NOMO-1 treated with DMSO at 0.1 percent for 48 hours (cell line): Measurements from ENCODE around the gene CACUL1.
"Not testable (repeated sequence)": the region's sequence is repeated elsewhere in the genome, so short reads cannot be mapped to it uniquely, and the experiment has no call there.

Source experiments
- DNase-seq: peaks from one replicate; lab custom pipeline; 2025; ENCODE audit not compliant: unreplicated experiment; lab: John Stamatoyannopoulos, UW

CACUL1 gene

DNA sequence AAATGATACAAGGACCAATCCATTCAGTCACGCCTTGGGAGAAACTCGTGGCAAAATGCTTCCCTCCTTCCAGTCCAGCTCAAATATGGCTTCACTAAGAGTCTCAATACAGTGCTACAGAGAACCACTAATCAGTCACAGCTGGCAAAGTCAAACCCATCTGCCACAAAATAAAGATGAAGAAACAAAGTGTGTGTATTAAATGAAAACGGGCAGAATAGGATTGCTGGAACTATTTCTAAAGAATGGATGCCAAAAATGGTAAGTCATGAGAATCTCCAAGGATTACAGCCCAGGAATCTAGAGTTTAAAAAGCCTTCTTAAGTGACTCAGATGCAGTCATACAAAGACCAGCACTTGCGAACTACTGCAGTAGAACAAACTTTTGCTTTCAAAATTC is 61.9 kb downstream of the CACUL1 start:
- no peak for DNase-seq

DNA sequence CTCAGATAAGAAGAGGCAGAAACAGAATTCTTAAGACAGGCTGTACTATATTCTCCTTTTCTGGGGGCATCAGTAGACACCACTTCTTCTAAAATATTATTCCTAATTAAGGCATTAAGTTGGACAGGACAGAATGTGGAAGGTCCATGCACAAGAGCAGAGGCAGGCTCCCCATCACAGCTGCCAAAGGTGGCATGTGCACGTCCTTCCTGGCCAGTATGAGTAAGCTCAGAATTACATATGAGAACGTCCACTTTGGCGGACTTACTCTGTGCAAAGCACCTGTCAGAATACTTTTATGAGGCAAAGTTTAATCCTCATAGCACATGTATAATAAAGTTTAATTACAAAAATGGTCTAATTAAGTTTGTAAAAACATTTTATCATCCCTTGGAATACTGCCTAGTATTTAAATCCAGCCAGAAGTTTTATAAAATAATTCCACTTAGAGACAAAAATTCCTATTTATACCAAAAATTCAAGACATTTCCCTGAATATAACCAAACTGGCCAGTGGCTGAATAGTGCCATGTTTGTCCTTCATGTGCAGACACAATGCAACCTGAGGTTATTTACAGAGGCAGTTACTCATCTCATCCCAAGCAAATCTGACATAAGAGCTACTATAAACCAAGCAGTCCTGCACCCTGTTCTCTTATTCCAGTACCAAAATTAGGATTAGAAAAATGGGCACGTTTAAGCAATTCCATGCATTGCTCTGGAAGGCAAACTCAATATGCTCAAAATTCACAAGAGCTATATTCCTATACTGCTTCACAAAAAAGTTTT is 65.5 kb downstream of the CACUL1 start:
- no peak for DNase-seq

DNA sequence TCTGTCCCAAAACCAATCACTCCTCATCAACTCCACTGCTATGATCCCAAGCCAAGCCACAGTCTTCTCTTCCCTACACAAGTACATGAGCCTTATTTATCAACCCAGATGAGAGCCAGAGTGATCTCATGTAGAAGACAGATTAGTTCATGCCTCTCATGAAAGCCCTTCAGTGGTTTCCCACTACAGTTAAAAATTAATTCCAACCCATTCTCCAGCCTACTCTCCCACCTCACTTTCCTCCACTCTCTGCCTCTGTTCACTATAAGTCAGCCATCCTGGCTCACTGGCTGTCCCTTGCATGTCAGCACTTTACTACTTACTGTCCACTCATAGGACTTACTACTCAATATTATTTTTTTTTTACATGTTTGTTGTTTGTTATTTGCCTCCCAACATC is 67.3 kb downstream of the CACUL1 start:
- DNase-seq = no peak

DNA sequence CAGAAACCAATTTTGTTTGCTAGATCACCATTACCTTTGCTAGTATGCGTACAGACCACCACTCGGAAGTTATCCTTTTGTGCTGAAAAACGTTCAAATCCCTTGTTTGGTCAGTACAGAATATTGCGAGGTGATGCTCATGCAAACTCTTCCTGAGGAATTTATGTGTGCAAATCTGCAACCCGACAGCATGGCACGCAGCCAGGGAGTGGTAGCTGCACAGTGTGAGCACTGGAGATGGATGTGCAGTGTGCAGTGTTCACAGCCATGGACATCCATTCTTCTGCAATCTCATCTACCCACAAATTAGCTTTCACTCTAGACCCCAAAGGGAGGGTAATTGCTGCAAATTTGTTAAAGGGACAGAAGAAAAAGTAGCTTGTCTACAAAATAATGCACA is 72.2 kb downstream of the CACUL1 start:
- DNase-seq = no peak

DNA sequence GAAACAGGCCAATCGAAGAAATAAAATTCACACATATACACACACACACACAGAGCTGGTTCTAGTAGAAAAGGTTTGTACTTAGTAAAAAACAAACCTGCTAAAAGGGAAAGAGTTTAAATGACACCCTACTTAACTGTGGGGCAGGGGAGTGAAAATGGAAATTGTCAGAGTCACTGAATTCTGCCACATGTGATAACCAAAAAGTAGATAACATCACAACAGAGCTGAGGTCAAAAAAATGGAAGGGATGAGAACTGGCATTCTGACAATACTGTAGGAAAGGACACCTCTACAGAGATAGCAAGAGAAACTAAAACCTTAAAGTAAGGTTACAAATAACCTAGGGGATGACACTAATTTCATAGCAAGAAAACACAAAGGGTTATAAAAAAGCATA is 74.6 kb downstream of the CACUL1 start:
- DNase-seq = no peak

DNA sequence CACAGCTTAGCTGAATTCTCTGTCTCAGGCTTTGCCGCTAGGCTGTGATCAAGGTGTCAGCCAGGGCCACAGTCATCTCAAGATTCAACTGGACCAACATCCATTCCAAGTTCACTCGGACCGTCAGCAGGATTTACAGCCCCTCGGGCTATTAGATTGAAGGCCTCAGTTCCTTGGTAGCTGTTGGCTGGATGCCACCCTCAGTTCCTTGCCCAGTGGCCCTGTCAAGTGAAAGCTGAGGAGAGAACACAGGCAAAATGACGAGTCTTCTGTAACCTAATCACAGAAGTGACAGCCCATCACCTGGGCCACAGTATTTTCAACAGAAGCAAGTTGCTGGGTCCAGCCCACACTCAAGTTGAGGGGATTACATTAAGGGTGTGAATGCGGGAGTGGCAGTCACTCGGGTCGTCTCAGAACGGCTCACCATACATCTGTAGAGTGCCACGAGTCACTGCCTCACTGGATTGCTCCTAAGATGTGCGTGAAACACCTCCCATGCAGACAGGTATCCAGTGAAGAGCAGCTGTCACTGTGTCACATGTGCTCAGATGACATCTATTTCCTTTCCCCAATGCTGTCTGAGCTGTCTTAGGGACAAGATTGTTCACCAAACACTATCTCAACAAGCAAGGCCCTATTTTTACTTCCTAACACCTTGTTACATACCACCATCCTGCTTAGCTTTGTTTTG is 80.4 kb downstream of the CACUL1 start:
- DNase-seq = no peak

DNA sequence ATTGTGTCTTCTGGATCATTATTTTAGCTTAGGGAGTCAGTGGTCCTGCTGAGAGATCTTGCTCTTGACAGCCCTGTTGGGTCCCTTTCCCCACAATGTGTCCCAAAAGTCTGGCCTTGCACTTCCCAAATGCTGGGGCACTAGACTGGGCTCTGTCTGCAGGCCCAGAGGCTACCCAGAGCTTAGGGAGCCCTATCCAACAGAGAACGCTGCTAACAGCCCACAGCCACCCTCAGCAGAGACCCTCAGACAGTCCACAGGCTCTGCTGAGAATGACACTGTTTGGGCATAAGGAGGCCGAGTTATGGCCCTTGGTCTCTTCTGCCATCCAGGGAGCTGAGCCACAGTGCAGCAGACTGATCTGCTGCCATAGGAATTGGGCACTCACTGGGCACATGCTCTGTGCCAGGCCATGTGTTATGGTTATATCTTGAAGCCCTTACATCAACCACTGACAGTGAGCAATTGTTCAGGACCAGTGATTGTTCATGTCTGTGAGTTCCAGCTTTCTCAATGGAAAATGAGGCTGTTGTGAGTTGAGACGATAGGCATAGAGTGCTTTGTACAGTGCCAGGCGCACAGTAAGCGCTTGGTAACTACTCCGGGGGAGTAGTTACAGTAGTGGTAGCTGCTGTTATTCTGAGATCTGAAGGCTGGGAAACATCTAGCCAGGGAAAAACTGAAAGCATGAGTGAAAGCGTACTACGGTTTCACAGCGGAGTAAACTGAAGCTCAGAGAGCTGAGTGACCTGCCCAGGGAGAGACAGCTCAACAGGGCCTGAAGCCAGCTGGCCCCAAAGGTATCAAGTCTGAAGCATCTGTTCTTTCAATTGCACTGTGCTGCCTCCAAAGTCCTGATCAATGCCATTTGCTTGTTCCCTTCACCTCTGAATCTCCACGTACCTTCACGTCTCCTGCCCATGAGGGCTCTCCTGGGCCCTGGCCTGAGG is 81.7 kb downstream of the CACUL1 start:
- DNase-seq = no peak

DNA sequence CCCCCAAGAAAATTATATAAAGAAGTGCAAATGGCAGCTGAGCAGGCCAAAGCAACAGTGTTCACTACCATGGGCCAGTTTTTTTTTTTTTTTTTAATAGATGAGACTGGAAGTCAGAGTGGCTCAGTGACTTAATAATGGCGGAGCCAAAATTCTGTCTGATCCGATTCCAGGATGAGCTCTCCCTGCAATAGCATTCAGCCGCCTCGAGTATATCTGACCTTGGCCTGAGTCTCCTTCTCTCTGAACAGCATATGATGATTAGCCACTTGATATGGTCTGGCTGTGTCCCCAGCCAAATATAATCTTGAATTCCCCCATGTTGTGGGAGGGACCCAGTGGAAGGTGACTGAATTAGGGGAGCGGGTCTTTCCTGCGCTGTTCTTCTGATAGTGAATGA is 82.6 kb downstream of the CACUL1 start:
- no peak for DNase-seq

DNA sequence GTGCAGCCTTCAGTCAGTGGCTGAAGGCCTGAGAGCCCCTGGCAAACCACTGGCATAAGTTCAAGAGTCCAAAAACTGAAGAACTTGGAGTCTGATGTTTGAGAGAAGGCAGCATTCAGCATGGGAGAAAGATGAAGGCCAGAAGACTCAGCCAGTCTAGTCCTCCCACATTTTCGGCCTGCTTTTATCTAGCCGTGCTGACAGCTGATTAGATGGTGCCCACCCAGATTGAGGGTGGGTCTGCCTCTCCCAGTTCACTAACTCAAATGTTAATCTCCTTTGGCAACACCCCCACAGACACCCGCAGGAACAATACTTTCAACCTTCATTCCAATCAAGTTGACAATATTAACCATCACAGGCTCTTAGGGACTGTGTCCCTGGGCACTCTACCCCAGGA is 83.5 kb downstream of the CACUL1 start:
- not testable (repeated sequence) for DNase-seq

DNA sequence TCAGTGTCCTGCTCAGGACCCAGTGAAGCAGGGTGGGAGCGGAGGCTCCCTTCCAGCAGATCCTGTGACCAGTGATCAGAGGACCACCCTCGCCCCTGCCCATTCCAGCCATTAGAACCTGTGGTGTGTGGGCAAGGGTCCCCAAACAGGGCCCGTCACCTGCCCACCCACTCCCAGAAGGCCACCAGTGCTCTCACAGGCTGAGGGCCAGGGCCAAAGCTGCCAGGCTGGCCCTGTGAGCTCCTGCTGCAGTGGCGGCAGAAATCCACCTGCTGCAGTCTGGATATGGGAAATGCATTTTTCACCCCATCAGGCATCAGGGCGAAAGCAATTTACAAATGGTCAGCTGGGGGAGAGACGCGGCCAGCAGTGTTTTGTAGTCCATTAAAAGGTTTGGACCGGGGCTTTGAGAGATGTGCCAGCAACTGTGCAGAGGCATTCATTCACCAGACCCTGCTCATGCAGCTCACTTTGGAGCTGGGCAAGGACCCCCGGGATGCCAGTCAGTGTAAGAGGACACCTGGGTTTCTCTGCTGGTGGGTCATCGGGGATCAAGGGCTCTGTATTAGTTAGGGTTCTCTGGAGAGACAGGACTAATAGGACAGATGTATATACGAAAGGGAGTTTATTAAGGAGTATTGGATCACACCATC is 84.2 kb downstream of the CACUL1 start:
- DNase-seq = no peak

DNA sequence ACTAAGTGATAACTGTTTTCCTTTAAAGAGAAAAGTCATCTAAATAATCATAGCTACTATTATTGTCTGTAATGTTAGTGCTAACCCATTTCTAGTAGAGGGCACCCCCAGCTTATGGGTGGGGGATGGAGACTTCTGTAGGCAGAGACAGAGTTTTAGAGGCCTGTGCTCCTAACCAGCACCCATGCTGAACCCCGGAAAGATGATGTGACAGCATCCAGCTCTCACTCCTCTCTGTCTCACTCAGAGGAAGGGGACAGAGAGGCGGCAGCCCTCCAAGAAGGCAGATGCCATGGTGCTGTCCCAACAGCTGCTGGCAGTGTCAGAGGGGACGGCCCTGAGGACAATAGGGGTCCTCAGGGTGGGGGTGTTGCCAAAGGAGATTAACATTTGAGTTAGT is 84.9 kb downstream of the CACUL1 start:
- no peak for DNase-seq

DNA sequence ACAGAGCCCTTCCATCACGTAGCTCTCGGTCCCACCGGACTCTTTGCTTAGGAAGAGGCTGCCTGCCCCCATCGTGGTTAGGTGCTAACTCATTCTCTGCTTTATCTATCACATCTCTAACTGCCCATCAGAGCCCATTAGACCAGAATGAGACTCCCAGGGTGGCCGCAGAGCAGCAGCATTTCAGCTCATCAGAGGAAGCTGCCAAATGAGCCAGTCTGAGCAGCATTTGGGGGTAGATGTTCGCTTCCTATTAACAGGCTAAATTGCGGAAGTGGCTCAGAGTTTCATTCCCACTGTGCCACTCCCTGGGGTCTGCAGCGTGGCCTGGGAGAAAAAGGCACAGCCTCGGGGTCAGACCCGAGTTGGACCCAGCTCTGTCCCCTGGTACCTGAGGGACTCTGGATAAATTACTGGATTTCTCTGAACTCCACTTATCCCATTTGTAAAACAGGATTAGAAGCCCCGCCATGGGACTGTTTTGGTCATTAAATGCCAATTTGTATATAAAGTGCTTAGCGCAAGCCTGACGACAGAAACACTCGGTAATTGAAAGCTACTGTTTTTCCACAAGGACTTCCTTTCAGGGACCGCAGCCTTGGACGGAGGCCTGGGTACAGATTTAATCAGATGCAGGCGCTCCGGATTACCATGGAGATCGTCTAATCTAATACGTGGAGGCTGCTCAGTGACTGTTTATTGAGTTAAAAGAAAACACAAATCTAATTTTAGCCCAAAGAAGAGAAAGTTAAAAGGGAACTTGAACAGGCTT is 85.6 kb downstream of the CACUL1 start:
- DNase-seq = peak; percentile 41

DNA sequence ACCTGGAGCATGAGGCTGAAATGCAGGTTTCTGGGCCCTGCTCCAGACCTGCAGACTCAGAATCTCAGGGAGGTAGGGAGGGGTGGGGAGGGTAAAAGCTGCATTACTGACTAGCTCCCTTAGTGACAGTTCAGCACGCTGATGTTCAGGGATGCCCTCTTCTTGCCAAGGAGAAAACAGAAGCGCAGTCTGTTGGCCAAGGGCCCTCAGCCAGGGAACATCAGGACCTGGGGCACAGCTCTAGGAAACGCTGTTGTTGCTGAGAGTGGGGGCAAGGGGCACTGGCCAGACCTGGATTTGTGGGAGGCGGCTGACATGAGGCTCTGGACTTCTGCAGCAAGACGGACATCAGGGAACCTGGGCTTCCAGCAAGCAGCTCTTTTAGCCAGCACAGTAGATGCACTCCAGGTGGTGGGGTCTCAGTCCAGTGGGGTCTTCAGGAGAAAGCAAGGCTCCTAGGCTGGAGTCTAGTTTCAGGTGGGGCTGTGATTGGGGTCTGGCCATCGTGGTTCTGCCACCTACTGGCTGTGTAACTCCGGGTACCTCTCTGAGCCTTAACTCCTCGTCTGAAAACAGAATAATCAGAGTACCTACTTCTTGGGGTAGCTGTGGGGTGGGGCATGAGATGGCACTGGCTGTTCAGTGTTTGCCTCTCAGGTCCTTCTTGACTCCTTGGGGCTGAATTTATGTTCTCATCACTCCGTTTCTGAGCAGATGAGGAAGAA is 86.4 kb downstream of the CACUL1 start:
- DNase-seq = no peak

DNA sequence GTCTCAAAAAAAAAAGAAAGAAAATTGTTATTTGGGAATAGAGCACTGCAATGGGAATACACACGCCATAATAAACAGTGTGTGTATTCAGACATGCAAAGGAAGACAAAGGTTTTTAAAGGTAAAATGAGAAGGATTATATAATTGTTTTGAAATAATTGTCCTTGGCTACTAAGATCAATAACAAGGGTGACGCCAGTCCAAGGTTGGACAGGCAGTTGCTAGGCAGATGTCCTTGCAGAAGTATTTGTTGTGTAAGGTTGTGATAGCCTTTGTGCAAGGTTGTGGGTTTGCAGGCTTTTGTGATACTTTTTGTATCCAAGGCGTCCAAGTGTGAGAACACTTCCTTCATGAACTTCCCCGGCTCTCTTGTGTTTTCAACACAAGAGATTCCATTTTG is 87.0 kb downstream of the CACUL1 start:
- no peak for DNase-seq

DNA sequence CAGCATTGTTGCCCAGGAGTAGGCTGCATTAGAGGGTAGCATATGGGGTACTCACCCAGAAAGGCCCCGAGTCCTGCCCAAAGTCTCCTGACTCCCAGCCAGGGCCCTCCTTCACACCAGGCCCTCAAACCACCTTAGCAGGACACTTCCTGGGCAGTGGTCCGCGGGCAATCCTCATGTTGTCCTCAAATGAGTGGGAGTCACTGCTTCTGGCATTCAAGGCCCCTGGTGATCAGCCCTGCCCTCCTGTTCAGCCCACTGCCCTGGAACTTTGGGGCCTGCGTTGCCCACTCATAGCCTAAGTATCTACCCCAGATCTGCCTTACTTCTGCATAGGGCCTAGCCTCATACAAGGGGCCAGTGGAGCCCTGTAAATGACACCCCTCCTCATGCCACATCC is 88.4 kb downstream of the CACUL1 start:
- no peak for DNase-seq

DNA sequence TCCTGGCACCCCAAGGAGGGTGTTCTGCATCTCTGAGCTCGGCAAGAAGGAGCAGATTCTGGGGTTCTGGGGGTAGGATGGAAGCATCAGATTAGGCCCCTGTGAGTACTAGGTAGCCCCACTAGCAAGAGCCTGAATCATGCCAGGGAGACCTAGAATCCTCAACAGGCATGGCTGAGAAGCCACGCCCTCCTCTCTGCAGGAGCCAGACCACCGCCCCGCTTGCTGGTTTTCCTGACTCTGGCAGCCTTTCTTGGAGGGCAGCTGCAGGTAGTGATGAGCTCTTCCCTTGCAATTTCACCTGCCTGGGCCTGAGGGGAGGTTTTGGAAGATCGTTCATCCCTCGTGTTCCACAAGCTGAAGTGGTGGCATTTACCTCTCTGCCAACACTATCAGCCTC is 90.4 kb downstream of the CACUL1 start:
- DNase-seq = no peak

DNA sequence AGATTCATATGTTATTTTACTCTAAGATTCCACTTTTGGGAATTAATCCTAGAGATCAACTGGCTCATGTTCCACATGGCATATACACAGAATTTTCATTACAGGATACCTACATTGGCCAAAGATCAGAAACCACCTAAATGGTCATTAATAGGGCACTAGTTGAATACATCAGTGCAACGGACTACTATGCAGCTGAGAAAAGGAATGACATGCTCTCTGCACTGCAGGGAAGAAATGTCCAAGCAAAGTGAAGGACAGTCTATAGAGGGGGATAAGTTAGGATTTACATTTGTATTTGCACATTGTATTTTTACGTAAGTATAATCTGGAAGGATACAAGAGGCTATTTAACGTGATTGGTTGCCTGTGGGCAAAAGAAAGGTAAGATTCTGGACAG is 91.6 kb downstream of the CACUL1 start:
- no peak for DNase-seq

DNA sequence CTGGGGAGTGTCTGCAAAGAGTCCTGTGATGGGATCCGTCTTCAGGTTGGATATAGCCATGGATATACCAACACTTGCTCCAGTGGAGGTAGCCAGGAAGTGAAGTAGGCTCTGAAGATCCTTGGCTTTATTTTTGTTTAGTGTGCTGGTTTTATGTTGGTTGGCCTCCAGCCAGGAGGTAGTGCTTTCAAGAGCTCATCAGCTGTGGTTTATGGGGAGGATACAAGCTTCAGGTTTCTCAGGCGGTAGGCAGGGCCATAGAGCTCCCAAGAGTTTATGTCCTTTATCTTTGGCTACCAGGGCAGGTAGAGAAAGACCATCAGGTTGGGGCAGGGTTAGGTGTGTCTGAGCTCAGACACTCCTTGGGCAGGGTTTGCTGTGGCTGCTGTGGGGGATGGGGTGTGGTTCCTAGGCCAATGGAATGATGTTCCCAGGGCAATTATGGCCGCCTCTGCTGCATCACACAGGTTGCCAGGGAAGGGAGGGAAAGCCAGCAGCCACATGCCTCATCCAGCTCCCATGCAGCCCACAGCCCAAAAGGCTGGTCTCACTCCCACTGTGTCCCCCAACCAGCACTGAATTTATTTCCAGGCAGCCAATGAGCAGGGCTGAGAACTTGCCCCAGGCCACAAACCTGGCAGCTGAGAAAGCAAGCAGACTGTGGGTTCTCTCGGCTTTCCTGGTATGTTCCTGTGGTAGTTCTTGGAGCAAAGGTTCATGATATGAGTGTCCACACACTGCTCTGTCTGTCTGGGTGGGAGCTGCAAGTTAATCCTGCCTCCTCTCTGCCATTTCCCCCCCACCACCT is 92.3 kb downstream of the CACUL1 start:
- no peak for DNase-seq

DNA sequence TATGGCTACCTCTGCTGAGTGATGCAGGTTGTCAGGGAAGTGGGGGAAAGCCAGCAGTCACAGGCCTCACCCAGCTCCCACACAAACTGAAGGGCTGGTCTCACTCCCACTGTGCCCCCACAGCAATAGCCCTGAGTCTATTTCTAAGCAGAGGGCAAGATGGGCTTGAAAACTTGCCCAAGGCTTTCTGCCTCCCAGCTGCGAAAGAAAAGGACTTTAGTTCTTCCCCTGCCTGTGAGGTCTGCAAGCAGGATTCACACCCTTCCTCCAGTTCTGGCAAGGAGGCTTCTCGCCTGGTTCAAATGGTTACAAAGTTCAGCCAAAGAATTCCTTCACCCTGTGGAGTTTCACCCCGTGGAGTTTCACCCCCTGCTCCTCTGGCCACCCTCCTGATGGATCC is 96.0 kb downstream of the CACUL1 start:
- DNase-seq = no peak
